ENCODE data around the gene GTPBP1. TPM values are rescaled to one million over a fixed set of nuclear protein-coding genes. Genes with fewer than 3 reads are reported as not detected.

Gene GTPBP1
- total RNA-seq, 1 experiment from 2014 or later = 108 TPM

GRCh38 chr22:38700789-38701628, 4.7 kb upstream of the GTPBP1 start, which contains the start of gene JOSD1:
Gene JOSD1 (minus strand): TSS chr22:38700943. CDS start chr22:38699987, 956 bp downstream.
- Mint-ChIP-seq H3K36me3 (ENCODE audit: insufficient read depth in 1 of 3, low read depth in 3 of 3) (peaks cover 3 to 20% (median 3%) of the 10 kb centered on the region in 3 experiments; a peak in 6 of 7 replicates), H3K27me3 (ENCODE audit: low read depth) (no peaks in the 10 kb centered on the region; the same call in 1 of the 2 replicates)
- no peak within 1 kb of the TSS for H4K91ac ChIP-seq (ENCODE audit: insufficient read length, low read depth, low read length)

More at GRCh38 chr22:38700789-38701628, 4.7 kb upstream of the GTPBP1 start, which contains the start of gene JOSD1:
- H3K23ac ChIP-seq (ENCODE audit: insufficient read length, low read depth, low read length) = no peak within 1 kb of the TSS
- Mint-ChIP-seq H3K4me1 (peaks cover 50 to 60% of the 10 kb centered on the region in 2 experiments), H3K27ac (peak within 1 kb of the TSS; percentile 98 to 100 (median 99)), H3K4me3 (peak within 1 kb of the TSS; percentile 93 to 99), H3K9me3 (no peaks in the 10 kb centered on the region)
- H2BK120ac ChIP-seq (ENCODE audit: low read depth, low read length, poor library complexity, severe bottlenecking) = no peak within 1 kb of the TSS
- H3K23me2 ChIP-seq (ENCODE audit: insufficient read length, low read depth, low read length, poor library complexity, severe bottlenecking) = peaks cover 15% of the 10 kb centered on the region
- H3K56ac ChIP-seq (ENCODE audit: insufficient read length, low read depth, low read length) = no peak within 1 kb of the TSS
- no peaks in the 10 kb centered on the region for H3K79me1 ChIP-seq (ENCODE audit: insufficient read depth, low read depth, low read length, poor library complexity, severe bottlenecking)
- peak within 1 kb of the TSS; percentile 60 for H3K18ac ChIP-seq (ENCODE audit: insufficient read length, low read depth, low read length)
- H3K79me2 ChIP-seq (ENCODE audit: insufficient read depth, low read length) = peaks cover 9% of the 10 kb centered on the region
- no peak within 1 kb of the TSS for H4K8ac ChIP-seq (replicated peaks; ENCODE audit: insufficient read length, low read depth, low read length)
- H3K27me3 ChIP-seq (ENCODE audit: insufficient read depth, low read length) = no peaks in the 10 kb centered on the region
- H2BK12ac ChIP-seq (ENCODE audit: insufficient read length, low read depth, low read length) = peak within 1 kb of the TSS; percentile 40
- H3K27ac ChIP-seq (ENCODE audit: insufficient read length, low read depth, low read length) = no peak within 1 kb of the TSS
- H3K9me3 ChIP-seq (ENCODE audit: control insufficient read depth, low read depth, low read length) = no peaks in the 10 kb centered on the region
- no peak for TF ChIP-seq CTCF (conservative IDR thresholded peaks at IDR 0.05)
- WGBS (ENCODE audit: extremely low coverage, insufficient read length, low lambda C conversion rate) = no CpG with 5 or more reads among the region's 94 CpGs
- DNase-seq = peak; percentile 93
- H3K14ac ChIP-seq (ENCODE audit: insufficient read depth, low read length) = peak within 1 kb of the TSS; percentile 94
- no peak within 1 kb of the TSS for H3T11ph ChIP-seq (ENCODE audit: low read length)
- H2AFZ ChIP-seq (ENCODE audit: low read length) = no peak within 1 kb of the TSS
- peak within 1 kb of the TSS; percentile 79 for H3K9ac ChIP-seq (ENCODE audit: extremely low read depth, insufficient read length, low read length)
- H2BK20ac ChIP-seq (ENCODE audit: low read depth, low read length, poor library complexity, severe bottlenecking) = no peak within 1 kb of the TSS
- H2AK5ac ChIP-seq (ENCODE audit: insufficient read length, low read length) = no peak within 1 kb of the TSS
- H3K4me1 ChIP-seq (ENCODE audit: insufficient read depth, low read length) = peaks cover 11% of the 10 kb centered on the region
- no peak within 1 kb of the TSS for H4K5ac ChIP-seq (ENCODE audit: insufficient read length, low read depth, low read length)
- no peaks in the 10 kb centered on the region for H4K20me1 ChIP-seq (ENCODE audit: control insufficient read depth, insufficient read depth, insufficient read length)
- H2BK5ac ChIP-seq (ENCODE audit: insufficient read length, low read length) = no peak within 1 kb of the TSS
- peak within 1 kb of the TSS; percentile 72 for H3K4me2 ChIP-seq (ENCODE audit: insufficient read depth, insufficient read length, low read length)
- no peak within 1 kb of the TSS; the same call in 1 of the 2 replicates for H3K4ac ChIP-seq (ENCODE audit: low read depth, low read length)
- H2BK15ac ChIP-seq (ENCODE audit: low read depth, low read length) = peak within 1 kb of the TSS; percentile 19; the same call in 1 of the 2 replicates

Measured in H9 (cell line).